K562 (cell line): ENCODE data around the gene GLRX2. TPM values are rescaled to one million over a fixed set of nuclear protein-coding genes. Genes with fewer than 3 reads are reported as not detected.
A peak's percentile ranks its signal among the peaks of the same experiment; 100 is the strongest.

ENCODE experiments used
- BDP1 ChIP-seq: IDR thresholded peaks from 3 replicates; pipeline ENCODE4 v1.6.1; 2011; ENCODE audit not compliant: insufficient read length, insufficient read depth
- C11orf30 ChIP-seq: fragments of 450-650 bp; IDR thresholded peaks from 2 replicates; pipeline ENCODE4 v1.6.1; 2016; ENCODE audit warnings: low read depth, mild to moderate bottlenecking
- CBX2 ChIP-seq: fragments of 200-600 bp; sonication (generic); IDR thresholded peaks from one replicate; pipeline ENCODE4 v1.6.1; 2012; ENCODE audit warnings: mild to moderate bottlenecking, low read length, inconsistent platforms; ENCODE audit not compliant: insufficient read depth, poor library complexity, severe bottlenecking
- CHD4 ChIP-seq: fragments of 200-600 bp; sonication (generic); IDR thresholded peaks from 3 replicates; pipeline ENCODE4 v1.6.1; 2012; ENCODE audit warnings: low read depth, mild to moderate bottlenecking, mixed read lengths, low read length, inconsistent platforms; ENCODE audit not compliant: insufficient read depth, insufficient replicate concordance, poor library complexity, severe bottlenecking
- ESRRB ChIP-seq: fragments of 250-450 bp; sonication (Bioruptor Pico); IDR thresholded peaks from 2 replicates; pipeline ENCODE4 v1.5.0; 2020; ENCODE audit warnings: mild to moderate bottlenecking, moderate library complexity, borderline replicate concordance
- ETS1 ChIP-seq: conservative IDR thresholded peaks from 2 replicates; pipeline ENCODE4 v1.6.1; 2011; ENCODE audit warnings: low read depth, mild to moderate bottlenecking, low read length; ENCODE audit not compliant: control insufficient read depth
- HDAC2 ChIP-seq: fragments of 450-650 bp; IDR thresholded peaks from 2 replicates; pipeline ENCODE4 v1.6.1; 2016; ENCODE audit warnings: mild to moderate bottlenecking
- NCOA1 ChIP-seq: fragments of 450-650 bp; IDR thresholded peaks from 2 replicates; pipeline ENCODE4 v1.6.1; 2016; ENCODE audit warnings: low read depth
- PML ChIP-seq: IDR thresholded peaks from 2 replicates; pipeline ENCODE4 v1.6.1; 2012; ENCODE audit warnings: low read length, inconsistent platforms
- SAP30 ChIP-seq: fragments of 200-600 bp; sonication (generic); IDR thresholded peaks from 2 replicates; pipeline ENCODE4 v1.6.1; 2012; ENCODE audit warnings: borderline replicate concordance, low read depth, mild to moderate bottlenecking, moderate library complexity, low read length, control low read depth, inconsistent platforms; ENCODE audit not compliant: insufficient read depth, poor library complexity, severe bottlenecking
- TEAD1 ChIP-seq, 2 experiments: fragments of 450-650 bp in 1 of 2; sonication (generic) in 1 of 2; formaldehyde crosslinking; IDR thresholded peaks; 2 replicates each; pipeline versions ENCODE4 v1.4.0 to v1.8.0; 2020 to 2022; ENCODE audit warnings: mild to moderate bottlenecking in 2 of 2, missing genetic modification reagents in 1 of 2
- TGIF2 ChIP-seq: sonication (generic); formaldehyde crosslinking; IDR thresholded peaks from 2 replicates; pipeline ENCODE4 v1.8.1; 2022; ENCODE audit warnings: mild to moderate bottlenecking, missing genetic modification reagents, moderate library complexity
- ZNF282 ChIP-seq: sonication (generic); formaldehyde crosslinking; IDR thresholded peaks from 2 replicates; pipeline ENCODE4 v1.8.1; 2023; ENCODE audit warnings: missing genetic modification reagents
- ZNF311 ChIP-seq: fragments of 250-450 bp; sonication (Bioruptor Pico); IDR thresholded peaks from 2 replicates; pipeline ENCODE4 v1.4.0; 2020; ENCODE audit warnings: mild to moderate bottlenecking, moderate library complexity
- ZNF717 ChIP-seq: fragments of 250-450 bp; sonication (Bioruptor Pico); IDR thresholded peaks from 2 replicates; pipeline ENCODE4 v1.5.0; 2021
- polyA plus RNA-seq, 8 experiments: library from polyadenylated mRNA; depleted of rRNA in 4 of 8; stranded (reverse) in 5 of 8; unstranded in 3 of 8; fragments of >200 nt; fragmentation: Nextera tagmentation in 2 of 8; fragmentation: Illumina TruSeq in 1 of 8; extraction: Ambion mirVana in 2 of 8; extraction: Trizol in 1 of 8; gene quantifications; 2 replicates each; pipeline versions ENCODE4 v1.2.1 to v1.2.3, GENCODE V29; 2011 to 2014; ENCODE audit warnings: inconsistent platforms in 1 of 8, missing spikeins in 1 of 8
- total RNA-seq, 7 experiments: library from RNA; depleted of rRNA in 6 of 7; stranded (reverse); fragments of >200 nt in 6 of 7; fragmentation: Illumina TruSeq in 2 of 7; extraction: Trizol in 2 of 7; gene quantifications; 2 replicates each; pipeline versions ENCODE4 v1.2.1 to v1.2.3, GENCODE V29; 2011 to 2021; ENCODE audit warnings: low replicate concordance in 1 of 7
- TF ChIP-seq, protein P1 (sequence below), 2 experiments: fragments of 450-650 bp; formaldehyde crosslinking in 1 of 2; IDR thresholded peaks; 2 replicates each; pipeline versions ENCODE4 v1.4.0 to v1.6.1; 2014 to 2020; ENCODE audit warnings: mild to moderate bottlenecking in 2 of 2, borderline replicate concordance in 1 of 2, low read depth in 1 of 2

Gene GLRX2
- total and polyA plus RNA-seq, 9 of the 15 experiments (the other 6 are each of a cell fraction or from before 2014, with no cell fraction given), result 13.3 to 82.6 (median 55.1) TPM

GRCh38 chr1:193104907-193105820, at the start of gene GLRX2 (continued):
- TF ChIP-seq, protein P1, sequence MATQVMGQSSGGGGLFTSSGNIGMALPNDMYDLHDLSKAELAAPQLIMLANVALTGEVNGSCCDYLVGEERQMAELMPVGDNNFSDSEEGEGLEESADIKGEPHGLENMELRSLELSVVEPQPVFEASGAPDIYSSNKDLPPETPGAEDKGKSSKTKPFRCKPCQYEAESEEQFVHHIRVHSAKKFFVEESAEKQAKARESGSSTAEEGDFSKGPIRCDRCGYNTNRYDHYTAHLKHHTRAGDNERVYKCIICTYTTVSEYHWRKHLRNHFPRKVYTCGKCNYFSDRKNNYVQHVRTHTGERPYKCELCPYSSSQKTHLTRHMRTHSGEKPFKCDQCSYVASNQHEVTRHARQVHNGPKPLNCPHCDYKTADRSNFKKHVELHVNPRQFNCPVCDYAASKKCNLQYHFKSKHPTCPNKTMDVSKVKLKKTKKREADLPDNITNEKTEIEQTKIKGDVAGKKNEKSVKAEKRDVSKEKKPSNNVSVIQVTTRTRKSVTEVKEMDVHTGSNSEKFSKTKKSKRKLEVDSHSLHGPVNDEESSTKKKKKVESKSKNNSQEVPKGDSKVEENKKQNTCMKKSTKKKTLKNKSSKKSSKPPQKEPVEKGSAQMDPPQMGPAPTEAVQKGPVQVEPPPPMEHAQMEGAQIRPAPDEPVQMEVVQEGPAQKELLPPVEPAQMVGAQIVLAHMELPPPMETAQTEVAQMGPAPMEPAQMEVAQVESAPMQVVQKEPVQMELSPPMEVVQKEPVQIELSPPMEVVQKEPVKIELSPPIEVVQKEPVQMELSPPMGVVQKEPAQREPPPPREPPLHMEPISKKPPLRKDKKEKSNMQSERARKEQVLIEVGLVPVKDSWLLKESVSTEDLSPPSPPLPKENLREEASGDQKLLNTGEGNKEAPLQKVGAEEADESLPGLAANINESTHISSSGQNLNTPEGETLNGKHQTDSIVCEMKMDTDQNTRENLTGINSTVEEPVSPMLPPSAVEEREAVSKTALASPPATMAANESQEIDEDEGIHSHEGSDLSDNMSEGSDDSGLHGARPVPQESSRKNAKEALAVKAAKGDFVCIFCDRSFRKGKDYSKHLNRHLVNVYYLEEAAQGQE (IDR thresholded peaks at IDR 0.05; ENCODE audit: borderline replicate concordance), result no peak
- TF ChIP-seq, protein P1 (CRISPR knock-in tag; IDR thresholded peaks at IDR 0.05; ENCODE audit: low read depth), result peak; percentile 63; the same call in 1 of the 2 replicates
- TF ChIP-seq C11orf30 (no peak), ZNF717 (CRISPR knock-in tag) (no peak), CHD4 (no peak), TEAD1 (CRISPR knock-in tag; IDR thresholded peaks at IDR 0.05) (peak; percentile 37 to 56; a peak in 2 of 4 replicates), TGIF2 (no peak), ETS1 (peak; percentile 84; the same call in 1 of the 2 replicates), ESRRB (CRISPR knock-in tag) (no peak), NCOA1 (0 out of 2 replicates have a peak, but pooled peaks have one; percentile 39), PML (peak; percentile 35; the same call in 1 of the 2 replicates), BDP1 (no peak), SAP30 (peak; percentile 78), ZNF311 (CRISPR knock-in tag) (no peak), ZNF282 (CRISPR knock-in tag) (peak; percentile 79; the same call in 1 of the 2 replicates), CBX2 (no peak), HDAC2 (0 out of 2 replicates have a peak, but pooled peaks have one; percentile 75)
